ENCODE data around the gene GRK3. TPM values are rescaled to one million over a fixed set of nuclear protein-coding genes. Genes with fewer than 3 reads are reported as not detected.
"Not testable (repeated sequence)": the region's sequence is repeated elsewhere in the genome, so short reads cannot be mapped to it uniquely, and the experiment has no call there.

GRK3 gene
- total and polyA plus RNA-seq, 5 donors, result 5.4 to 18.7 (median 11.8) TPM

DNA sequence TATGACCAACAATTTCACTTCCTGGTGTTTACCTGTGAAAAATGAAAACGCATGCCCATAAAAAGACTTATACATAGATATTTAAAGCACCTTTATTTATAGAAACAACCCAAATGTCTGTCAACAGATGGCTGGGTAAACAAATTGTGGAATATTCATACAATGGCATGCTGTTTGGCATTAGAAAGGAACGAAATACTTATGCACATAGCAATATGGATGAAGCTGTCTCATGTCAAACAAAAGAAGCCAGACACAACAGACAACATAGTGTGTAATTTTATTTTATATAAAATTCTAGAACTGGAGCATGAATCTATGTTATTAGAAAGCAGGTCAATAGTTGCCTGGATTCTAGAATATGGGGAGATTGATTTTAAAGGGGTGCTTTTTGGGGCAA, 38.0 kb downstream of the GRK3 start:
- 83% methylated on average over 2 of the region's 2 CpGs for WGBS
- intact Hi-C loops (cut with DNase I), result no loop called here
- ATAC-seq (no peak), DNase-seq (no peak)
- Histone ChIP-seq H3K4me3 (ENCODE audit: low read length) (no peak overlapping the region), H3K4me1 (ENCODE audit: control insufficient read depth, insufficient read depth, low read length) (no peaks in the 10 kb centered on the region), H3K27me3 (ENCODE audit: control insufficient read depth, insufficient read depth) (no peaks in the 10 kb centered on the region), H3K27ac (ENCODE audit: low read length) (no peak overlapping the region), H3K9me3 (ENCODE audit: control insufficient read depth, low read length) (no peaks in the 10 kb centered on the region)

- Histone ChIP-seq H3K27ac (ENCODE audit: low read length) (no peak overlapping the region), H3K4me3 (ENCODE audit: low read length) (no peak overlapping the region), H3K9me3 (ENCODE audit: control insufficient read depth, low read length) (no peaks in the 10 kb centered on the region), H3K27me3 (ENCODE audit: control insufficient read depth, insufficient read depth) (no peaks in the 10 kb centered on the region), H3K4me1 (ENCODE audit: control insufficient read depth, insufficient read depth, low read length) (no peaks in the 10 kb centered on the region)
- intact Hi-C loops (cut with DNase I), result no loop called here
- ATAC-seq (no peak), DNase-seq (no peak)
- WGBS, result 84% methylated on average over 6 of the region's 6 CpGs
These were observed 38.4 kb downstream of the GRK3 start for GRCh38 chr22:25602916-25603315.

GRCh38 chr22:25605146-25605545, 40.7 kb downstream of the GRK3 start:
- intact Hi-C loops (cut with DNase I), result not testable (repeated sequence)
- 92% methylated on average over 3 of the region's 3 CpGs for WGBS

GRCh38 chr22:25605565-25605964, 41.1 kb downstream of the GRK3 start:
- intact Hi-C loops (cut with DNase I); H3K4me1 ChIP-seq (ENCODE audit: control insufficient read depth, insufficient read depth, low read length); H3K27ac ChIP-seq (ENCODE audit: low read length); H3K27me3 ChIP-seq (ENCODE audit: control insufficient read depth, insufficient read depth); ATAC-seq; H3K9me3 ChIP-seq (ENCODE audit: control insufficient read depth, low read length); DNase-seq; H3K4me3 ChIP-seq (ENCODE audit: low read length): not testable (repeated sequence)
- WGBS, result 91% methylated on average over 5 of the region's 5 CpGs

More at GRCh38 chr22:25605146-25605545, 40.7 kb downstream of the GRK3 start:
- not testable (repeated sequence) for H3K4me1 ChIP-seq (ENCODE audit: control insufficient read depth, insufficient read depth, low read length); H3K27ac ChIP-seq (ENCODE audit: low read length); H3K4me3 ChIP-seq (ENCODE audit: low read length); H3K9me3 ChIP-seq (ENCODE audit: control insufficient read depth, low read length); ATAC-seq; DNase-seq; H3K27me3 ChIP-seq (ENCODE audit: control insufficient read depth, insufficient read depth)

GRCh38 chr22:25611284-25611683, 46.8 kb downstream of the GRK3 start:
- intact Hi-C loops (cut with DNase I); H3K4me1 ChIP-seq (ENCODE audit: control insufficient read depth, insufficient read depth, low read length); H3K4me3 ChIP-seq (ENCODE audit: low read length); H3K27me3 ChIP-seq (ENCODE audit: control insufficient read depth, insufficient read depth); DNase-seq; H3K27ac ChIP-seq (ENCODE audit: low read length); H3K9me3 ChIP-seq (ENCODE audit: control insufficient read depth, low read length); ATAC-seq: not testable (repeated sequence)
- 95% methylated on average over 1 of the region's 1 CpG for WGBS

DNA sequence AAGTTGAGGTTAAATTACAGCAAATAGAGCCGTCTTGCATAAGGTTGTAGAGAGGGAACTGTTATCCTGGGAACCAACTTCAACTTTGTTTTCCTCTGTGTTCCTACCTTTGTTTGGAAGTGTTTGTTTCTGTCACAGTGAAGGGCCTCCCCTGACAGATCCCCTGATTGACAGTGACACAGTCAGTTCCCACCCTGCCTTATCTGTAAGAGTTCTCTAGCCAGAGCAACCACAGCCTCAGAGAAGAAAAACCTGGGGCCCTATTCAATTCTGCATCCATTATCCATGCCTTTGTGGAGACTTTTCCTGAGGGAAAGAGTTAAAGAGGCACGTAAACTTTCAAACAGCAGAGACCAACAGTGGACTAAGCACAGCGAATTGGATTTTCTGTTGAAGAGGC, 48.7 kb downstream of the GRK3 start:
- no CpG with 5 or more reads among the region's 3 CpGs for WGBS
- H3K4me1 ChIP-seq (ENCODE audit: control insufficient read depth, insufficient read depth, low read length); H3K27me3 ChIP-seq (ENCODE audit: control insufficient read depth, insufficient read depth); H3K9me3 ChIP-seq (ENCODE audit: control insufficient read depth, low read length); H3K4me3 ChIP-seq (ENCODE audit: low read length); ATAC-seq; H3K27ac ChIP-seq (ENCODE audit: low read length); intact Hi-C loops (cut with DNase I); DNase-seq: not testable (repeated sequence)

GRCh38 chr22:25613558-25613957, 49.1 kb downstream of the GRK3 start:
- ATAC-seq; DNase-seq; H3K27me3 ChIP-seq (ENCODE audit: control insufficient read depth, insufficient read depth); H3K9me3 ChIP-seq (ENCODE audit: control insufficient read depth, low read length); H3K4me3 ChIP-seq (ENCODE audit: low read length); H3K4me1 ChIP-seq (ENCODE audit: control insufficient read depth, insufficient read depth, low read length); intact Hi-C loops (cut with DNase I); H3K27ac ChIP-seq (ENCODE audit: low read length): not testable (repeated sequence)
- 89% methylated on average over 3 of the region's 4 CpGs for WGBS

DNA sequence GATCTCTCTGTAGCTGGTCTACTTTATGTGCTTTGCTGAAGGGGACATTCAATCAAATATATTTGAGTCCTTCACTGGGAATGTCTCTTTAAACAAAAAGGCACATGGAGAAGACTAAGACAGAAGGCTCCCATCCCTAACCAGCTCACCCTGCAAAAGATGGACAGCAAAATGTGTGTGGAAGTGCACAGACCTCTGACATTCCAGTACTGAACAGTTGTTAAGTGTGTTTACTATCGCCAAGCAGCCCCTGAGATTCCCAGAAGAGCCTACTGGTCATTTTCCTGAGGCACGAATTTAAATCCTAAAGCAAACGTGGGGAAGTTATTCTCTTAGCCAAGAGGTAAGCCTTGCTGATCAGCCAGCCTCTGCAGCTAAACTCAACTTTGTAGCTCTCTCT, 50.3 kb downstream of the GRK3 start:
- DNase-seq; intact Hi-C loops (cut with DNase I); H3K9me3 ChIP-seq (ENCODE audit: control insufficient read depth, low read length); ATAC-seq; H3K27ac ChIP-seq (ENCODE audit: low read length); H3K4me1 ChIP-seq (ENCODE audit: control insufficient read depth, insufficient read depth, low read length); H3K4me3 ChIP-seq (ENCODE audit: low read length); H3K27me3 ChIP-seq (ENCODE audit: control insufficient read depth, insufficient read depth): not testable (repeated sequence)
- 56% methylated on average over 3 of the region's 3 CpGs for WGBS

DNA sequence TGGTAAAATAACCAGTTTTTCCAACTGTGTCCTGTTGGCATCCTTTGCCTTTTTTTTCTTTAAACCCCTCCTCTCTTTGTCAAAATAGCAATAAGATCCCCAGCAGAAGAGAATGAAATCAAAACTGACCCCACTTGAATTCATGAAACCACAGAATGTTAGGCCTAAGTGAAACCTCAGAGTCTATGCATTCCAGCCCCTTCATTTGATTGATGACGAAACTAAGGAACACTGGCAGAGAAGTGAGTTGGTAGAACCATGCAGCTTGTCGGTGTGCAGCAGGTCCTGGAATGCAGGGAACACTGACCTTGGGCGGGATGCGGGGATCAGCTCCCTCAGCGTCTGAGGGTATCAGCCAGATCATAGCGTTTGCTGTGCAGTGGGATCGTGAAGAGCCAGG, 57.5 kb downstream of the GRK3 start:
- ATAC-seq, result no peak

DNA sequence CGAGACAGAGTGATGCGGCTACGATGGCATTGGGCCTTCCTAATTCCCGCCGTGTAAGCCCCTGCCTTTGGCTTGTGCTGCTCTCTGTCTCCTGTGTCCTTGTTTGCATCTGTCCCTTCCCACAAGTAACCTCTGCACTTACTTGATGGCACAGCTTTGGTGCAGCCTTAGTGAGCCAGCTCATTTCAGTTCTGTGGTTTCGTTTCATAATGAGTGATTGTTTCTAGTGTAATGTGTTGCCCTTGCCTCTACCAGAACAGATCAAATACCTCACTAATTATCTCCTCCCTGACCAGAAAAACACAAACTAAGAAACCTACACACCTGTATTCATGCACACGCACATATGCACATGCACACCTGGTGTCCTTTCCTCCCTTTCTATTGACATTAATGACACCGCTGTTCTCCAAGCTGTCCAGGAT, 58.8 kb downstream of the GRK3 start:
- no peak for ATAC-seq
- 91% methylated on average over 8 of the region's 8 CpGs for WGBS
- no peaks in the 10 kb centered on the region for H3K27me3 ChIP-seq (ENCODE audit: control insufficient read depth, insufficient read depth)
- no peak overlapping the region for H3K4me3 ChIP-seq (ENCODE audit: low read length)
- intact Hi-C loops (cut with DNase I), result no loop called here
- no peaks in the 10 kb centered on the region for H3K9me3 ChIP-seq (ENCODE audit: control insufficient read depth, low read length)
- no peak for DNase-seq
- H3K27ac ChIP-seq (ENCODE audit: low read length), result no peak overlapping the region
- H3K4me1 ChIP-seq (ENCODE audit: control insufficient read depth, insufficient read depth, low read length), result no peaks in the 10 kb centered on the region

More for the DNA sequence above, 57.5 kb downstream of the GRK3 start:
- Histone ChIP-seq H3K9me3 (ENCODE audit: control insufficient read depth, low read length) (no peaks in the 10 kb centered on the region), H3K27me3 (ENCODE audit: control insufficient read depth, insufficient read depth) (no peaks in the 10 kb centered on the region), H3K4me3 (ENCODE audit: low read length) (no peak overlapping the region), H3K27ac (ENCODE audit: low read length) (no peak overlapping the region), H3K4me1 (ENCODE audit: control insufficient read depth, insufficient read depth, low read length) (no peaks in the 10 kb centered on the region)
- 85% methylated on average over 7 of the region's 7 CpGs for WGBS
- DNase-seq, result no peak
- intact Hi-C loops (cut with DNase I), result no loop called here

- no peak for ATAC-seq
- no peak overlapping the region for H3K27ac ChIP-seq (ENCODE audit: low read length)
- intact Hi-C loops (cut with DNase I), result no loop called here
- no peak overlapping the region for H3K4me3 ChIP-seq (ENCODE audit: low read length)
- no peaks in the 10 kb centered on the region for H3K4me1 ChIP-seq (ENCODE audit: control insufficient read depth, insufficient read depth, low read length)
- H3K27me3 ChIP-seq (ENCODE audit: control insufficient read depth, insufficient read depth), result no peaks in the 10 kb centered on the region
- DNase-seq, result no peak
- no peaks in the 10 kb centered on the region for H3K9me3 ChIP-seq (ENCODE audit: control insufficient read depth, low read length)
- 89% methylated on average over 7 of the region's 7 CpGs for WGBS
These were observed 59.4 kb downstream of the GRK3 start for GRCh38 chr22:25623851-25624250.

- no peaks in the 10 kb centered on the region for H3K9me3 ChIP-seq (ENCODE audit: control insufficient read depth, low read length)
- no peak overlapping the region for H3K4me3 ChIP-seq (ENCODE audit: low read length)
- H3K27ac ChIP-seq (ENCODE audit: low read length), result no peak overlapping the region
- ATAC-seq, result no peak
- H3K27me3 ChIP-seq (ENCODE audit: control insufficient read depth, insufficient read depth), result no peaks in the 10 kb centered on the region
- intact Hi-C loops (cut with DNase I), result no loop called here
- WGBS, result 97% methylated on average over 6 of the region's 6 CpGs
- DNase-seq, result no peak
- no peaks in the 10 kb centered on the region for H3K4me1 ChIP-seq (ENCODE audit: control insufficient read depth, insufficient read depth, low read length)
These were observed 60.0 kb downstream of the GRK3 start for GRCh38 chr22:25624476-25624875.

Data from right cardiac atrium (tissue), 5 donors.